OCI-LY1 (cell line): Measurements from ENCODE around the gene MED15.

ENCODE experiments used
- H2AFZ ChIP-seq: fragments of 200-600 bp; sonication (generic), shearing (Covaris generic); 2 replicates; pipeline ENCODE4 v1.6.0; 2014; ENCODE audit warnings: antibody characterized with exemption, mild to moderate bottlenecking, low read length
- H3F3A ChIP-seq: fragments of 200-600 bp; sonication (generic), shearing (Covaris generic); 2 replicates; pipeline ENCODE4 v1.6.0; 2014; ENCODE audit warnings: mild to moderate bottlenecking, antibody characterized with exemption, low read length, moderate library complexity; ENCODE audit not compliant: insufficient read depth
- H3K27ac ChIP-seq: fragments of 200-600 bp; sonication (generic); 2 replicates; pipeline ENCODE4 v1.5.1; 2014; ENCODE audit warnings: low read length, mixed run types, mild to moderate bottlenecking, low read depth; ENCODE audit not compliant: poor library complexity, severe bottlenecking
- H3K27me3 ChIP-seq: fragments of 200-600 bp; sonication (generic); 2 replicates; pipeline ENCODE4 v1.6.0; 2014; ENCODE audit warnings: antibody characterized with exemption, mild to moderate bottlenecking, low read length, moderate library complexity; ENCODE audit not compliant: insufficient read depth
- H3K36me3 ChIP-seq: fragments of 200-600 bp; sonication (generic); 2 replicates; pipeline ENCODE4 v1.6.1; 2014; ENCODE audit warnings: mild to moderate bottlenecking, antibody characterized with exemption, low read length, moderate library complexity, mixed read lengths; ENCODE audit not compliant: insufficient read depth
- H3K4me1 ChIP-seq: fragments of 200-600 bp; sonication (generic); 2 replicates; pipeline ENCODE4 v1.5.1; 2014; ENCODE audit warnings: mild to moderate bottlenecking, low read length, moderate library complexity; ENCODE audit not compliant: insufficient read depth, severe bottlenecking
- H3K4me2 ChIP-seq: fragments of 200-600 bp; sonication (generic), shearing (Covaris generic); 2 replicates; pipeline ENCODE4 v1.6.1; 2014; ENCODE audit warnings: low read length
- H3K4me3 ChIP-seq: fragments of 200-600 bp; sonication (generic); 2 replicates; pipeline ENCODE4 v1.5.1; 2014; ENCODE audit warnings: low read length, low read depth, mild to moderate bottlenecking, mixed read lengths; ENCODE audit not compliant: poor library complexity, severe bottlenecking
- H3K79me2 ChIP-seq: fragments of 200-600 bp; shearing (Covaris generic); 2 replicates; pipeline ENCODE4 v1.6.1; 2016; ENCODE audit warnings: mixed run types, low read length, mixed read lengths; ENCODE audit not compliant: insufficient read depth
- H3K9ac ChIP-seq: fragments of 200-600 bp; sonication (generic), shearing (Covaris generic); 2 replicates; pipeline ENCODE4 v1.6.1; 2014; ENCODE audit warnings: mild to moderate bottlenecking, low read length, mixed read lengths
- H3K9me2 ChIP-seq: fragments of 200-600 bp; sonication (generic), shearing (Covaris generic); 2 replicates; pipeline ENCODE4 v1.6.1; 2014; ENCODE audit warnings: low read depth, mild to moderate bottlenecking, low read length, mixed read lengths
- H3K9me3 ChIP-seq: fragments of 200-600 bp; shearing (Covaris generic); 2 replicates; pipeline ENCODE4 v1.6.1; 2014; ENCODE audit warnings: low read length, mixed read lengths
- H4K20me1 ChIP-seq: fragments of 200-600 bp; sonication (generic), shearing (Covaris generic); 2 replicates; pipeline ENCODE4 v1.6.0; 2016; ENCODE audit warnings: mild to moderate bottlenecking, low read length; ENCODE audit not compliant: insufficient read depth
- CTCF ChIP-seq: fragments of 200-600 bp; sonication (generic), shearing (Covaris generic); IDR thresholded peaks from 2 replicates; pipeline ENCODE4 v1.5.1; 2017; ENCODE audit warnings: mild to moderate bottlenecking, antibody characterized with exemption, low read length, moderate library complexity, mixed read lengths
- EZH2 ChIP-seq: fragments of 200-600 bp; sonication (generic), shearing (Covaris generic); IDR thresholded peaks from 2 replicates; pipeline ENCODE4 v1.8.0; 2017; ENCODE audit warnings: borderline replicate concordance, mixed run types, mild to moderate bottlenecking, antibody characterized with exemption, low read length, moderate library complexity, mixed read lengths

The MED15 gene

GRCh38 chr22:20531404-20532201, 24.2 kb downstream of the MED15 start:
- H3F3A ChIP-seq = no peaks in the 10 kb centered on the region
- H3K4me1 ChIP-seq = no peaks in the 10 kb centered on the region
- H3K27ac ChIP-seq = no peak overlapping the region
- H3K79me2 ChIP-seq = 0 out of 2 replicates have a peak, but pooled peaks cover 4% of the 10 kb centered on the region
- H3K4me3 ChIP-seq = no peak overlapping the region
- H3K9me3 ChIP-seq = no peaks in the 10 kb centered on the region
- H3K36me3 ChIP-seq = peaks cover 21% of the 10 kb centered on the region
- H3K9me2 ChIP-seq = no peaks in the 10 kb centered on the region
- no peaks in the 10 kb centered on the region for H3K27me3 ChIP-seq
- H3K9ac ChIP-seq = no peak overlapping the region
- no peaks in the 10 kb centered on the region for H4K20me1 ChIP-seq
- TF ChIP-seq EZH2 (no peak), CTCF (no peak)
- no peak overlapping the region for H2AFZ ChIP-seq
- no peak overlapping the region for H3K4me2 ChIP-seq

GRCh38 chr22:20532256-20532993, 25.0 kb downstream of the MED15 start:
- Histone ChIP-seq H3K4me2 (no peak overlapping the region), H3F3A (no peaks in the 10 kb centered on the region), H3K9me3 (no peaks in the 10 kb centered on the region), H4K20me1 (no peaks in the 10 kb centered on the region), H3K27me3 (no peaks in the 10 kb centered on the region), H3K27ac (no peak overlapping the region), H3K4me3 (no peak overlapping the region), H3K79me2 (no peaks in the 10 kb centered on the region), H3K9ac (no peak overlapping the region), H3K36me3 (peaks cover 24% of the 10 kb centered on the region), H2AFZ (no peak overlapping the region), H3K9me2 (no peaks in the 10 kb centered on the region), H3K4me1 (no peaks in the 10 kb centered on the region)
- TF ChIP-seq EZH2 (no peak), CTCF (no peak)

GRCh38 chr22:20533095-20533878, 25.9 kb downstream of the MED15 start:
- no peak overlapping the region for H3K9ac ChIP-seq

More at GRCh38 chr22:20533095-20533878, 25.9 kb downstream of the MED15 start:
- H3K4me3 ChIP-seq = no peak overlapping the region
- H3K36me3 ChIP-seq = peaks cover 27% of the 10 kb centered on the region
- H3K79me2 ChIP-seq = no peaks in the 10 kb centered on the region
- H4K20me1 ChIP-seq = no peaks in the 10 kb centered on the region
- no peaks in the 10 kb centered on the region for H3K27me3 ChIP-seq
- H3K9me3 ChIP-seq = no peaks in the 10 kb centered on the region
- H2AFZ ChIP-seq = no peak overlapping the region
- TF ChIP-seq EZH2 = no peak
- TF ChIP-seq CTCF = no peak
- H3K4me1 ChIP-seq = no peaks in the 10 kb centered on the region
- no peaks in the 10 kb centered on the region for H3F3A ChIP-seq
- H3K9me2 ChIP-seq = no peaks in the 10 kb centered on the region
- no peak overlapping the region for H3K27ac ChIP-seq
- no peak overlapping the region for H3K4me2 ChIP-seq
